Omental fat pad (tissue), 4 donors: ENCODE measurements around the gene SETD1A. TPM values are rescaled to one million over a fixed set of nuclear protein-coding genes. Genes with fewer than 3 reads are reported as not detected.
"Not testable (repeated sequence)": the region's sequence is repeated elsewhere in the genome, so short reads cannot be mapped to it uniquely, and the experiment has no call there.

Experiments
- ATAC-seq: fragments of 150-250 bp; one replicate; pipeline ENCODE4 v1.9.1; 2016; ENCODE audit warnings: mild to moderate bottlenecking, moderate library complexity; ENCODE audit not compliant: low FRiP score
- DNase-seq: peaks from one replicate; pipeline ENCODE4 v3.0.0-alpha.2; 2019; ENCODE audit warnings: low spot score
- CTCF ChIP-seq, 3 donors: fragments of 450-650 bp; IDR thresholded peaks; one replicate each; pipeline ENCODE4 v1.5.1; 2016 to 2017; ENCODE audit warnings: antibody characterized with exemption in 3 of 3, mild to moderate bottlenecking in 3 of 3, moderate library complexity in 2 of 3
- total RNA-seq, 4 donors: library from RNA; depleted of rRNA; stranded (reverse); fragments of >200 nt; gene quantifications; one replicate each; pipeline ENCODE4 v1.1.0, GENCODE V29; 2016

SETD1A gene
- total RNA-seq, 4 donors from 2014 or later: 5.3 to 13.6 (median 9.2) TPM

GRCh38 chr16:30929167-30929566 lies 28.4 kb upstream of the SETD1A start:
- no peak for TF ChIP-seq CTCF (IDR thresholded peaks at IDR 0.05)
- DNase-seq: no peak
- no peak for ATAC-seq

- TF ChIP-seq CTCF (IDR thresholded peaks at IDR 0.05): no peak
- DNase-seq (no peak), ATAC-seq (no peak)
Measured at GRCh38 chr16:30930160-30930571, 27.4 kb upstream of the SETD1A start.

GRCh38 chr16:30931068-30931650 lies 26.4 kb upstream of the SETD1A start:
- ATAC-seq (no peak), DNase-seq (no peak)
- no peak for TF ChIP-seq CTCF (IDR thresholded peaks at IDR 0.05)

- ATAC-seq (peak; percentile 41), DNase-seq (no peak)
- TF ChIP-seq CTCF (IDR thresholded peaks at IDR 0.05): no peak
Measured at GRCh38 chr16:30934827-30935557, 22.6 kb upstream of the SETD1A start.

DNA sequence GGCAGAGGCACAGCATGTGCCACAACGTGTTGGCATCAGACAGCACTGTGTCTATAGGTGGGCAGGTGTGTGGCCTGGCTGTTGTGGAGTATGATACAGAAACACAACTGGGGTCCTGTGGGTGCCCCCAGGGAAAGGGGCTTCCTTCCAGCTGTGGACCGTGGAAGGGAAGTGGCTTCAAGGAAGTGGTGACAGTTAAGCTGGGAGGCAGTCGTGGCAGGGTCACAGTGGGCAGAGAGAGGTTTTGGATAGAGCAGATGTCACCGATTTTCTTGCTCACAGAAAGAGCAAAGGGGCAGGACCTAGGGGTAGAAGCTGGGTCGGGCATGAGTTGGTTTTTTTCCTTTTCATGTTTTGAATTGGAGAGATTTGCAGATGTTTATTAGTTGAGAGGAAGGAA lies 19.9 kb upstream of the SETD1A start:
- DNase-seq (no peak), ATAC-seq (no peak)
- TF ChIP-seq CTCF (IDR thresholded peaks at IDR 0.05): no peak

GRCh38 chr16:30939571-30939970 lies 18.0 kb upstream of the SETD1A start:
- not testable (repeated sequence) for DNase-seq, ATAC-seq

DNA sequence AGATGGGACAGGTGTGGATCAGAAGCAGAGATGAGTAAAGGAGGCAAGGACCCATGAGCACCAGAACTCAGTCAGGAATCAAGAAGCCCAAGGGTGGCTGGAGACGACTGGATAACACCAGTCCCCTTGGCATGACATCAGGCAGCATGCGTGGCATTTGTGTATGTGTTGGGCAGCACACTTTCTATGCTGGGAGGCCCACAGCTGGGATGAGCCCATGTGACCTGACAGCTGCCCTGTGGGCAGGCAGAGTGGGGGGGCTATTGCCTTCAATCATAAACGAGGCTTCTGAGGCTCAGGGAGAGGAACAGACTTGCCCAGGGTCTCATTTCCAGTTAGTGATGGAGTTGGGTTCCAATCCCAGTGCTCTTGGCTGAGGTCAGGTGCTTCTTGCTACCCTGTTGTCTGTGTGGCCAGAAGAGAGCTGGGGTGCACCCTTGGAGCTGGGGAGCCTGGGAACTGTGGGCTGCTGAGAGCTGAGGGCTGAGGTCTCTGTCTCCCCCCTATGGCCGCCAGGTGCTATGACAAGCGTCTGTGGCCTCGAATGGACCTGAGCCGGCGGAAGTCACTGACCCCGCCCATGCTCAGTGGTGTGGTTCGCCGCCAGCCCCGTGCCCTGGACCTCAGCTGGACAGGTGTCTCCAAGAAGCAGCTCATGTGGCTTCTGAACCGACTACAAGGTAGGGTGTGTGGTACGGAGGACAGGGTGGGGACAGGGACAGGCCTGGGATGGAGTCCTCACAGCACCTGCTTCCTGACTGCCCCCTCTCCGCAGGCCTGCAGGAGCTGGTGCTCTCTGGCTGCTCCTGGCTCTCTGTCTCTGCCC lies 15.7 kb upstream of the SETD1A start:
- DNase-seq: peak; percentile 39
- TF ChIP-seq CTCF (IDR thresholded peaks at IDR 0.05): peak in 2 of 3 donors; percentile 18 to 35
- peak; percentile 87 for ATAC-seq
